GM13976 (cell line): ENCODE data around the gene CALML4.

Experiments used
- DNase-seq: peaks from one replicate; pipeline ENCODE4 v3.0.0; 2012; ENCODE audit warnings: low spot score
- in situ Hi-C: fragments of 300-500 bp; cut with MboI; formaldehyde crosslinking; loops from one replicate; pipeline ENCODE4 v1.12.0; 2022; ENCODE audit warnings: low sequenced_read_pairs, mixed read lengths, inconsistent platforms; ENCODE audit not compliant: unreplicated experiment
- TF ChIP-seq, protein P1 (sequence below): IDR thresholded peaks from 2 replicates; pipeline ENCODE4 v1.5.1; 2012; ENCODE audit warnings: borderline replicate concordance, mild to moderate bottlenecking; ENCODE audit not compliant: insufficient read depth; ENCODE audit errors: extremely low read depth, missing control alignments, control extremely low read depth

Gene CALML4, protein sequence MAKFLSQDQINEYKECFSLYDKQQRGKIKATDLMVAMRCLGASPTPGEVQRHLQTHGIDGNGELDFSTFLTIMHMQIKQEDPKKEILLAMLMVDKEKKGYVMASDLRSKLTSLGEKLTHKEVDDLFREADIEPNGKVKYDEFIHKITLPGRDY

DNA sequence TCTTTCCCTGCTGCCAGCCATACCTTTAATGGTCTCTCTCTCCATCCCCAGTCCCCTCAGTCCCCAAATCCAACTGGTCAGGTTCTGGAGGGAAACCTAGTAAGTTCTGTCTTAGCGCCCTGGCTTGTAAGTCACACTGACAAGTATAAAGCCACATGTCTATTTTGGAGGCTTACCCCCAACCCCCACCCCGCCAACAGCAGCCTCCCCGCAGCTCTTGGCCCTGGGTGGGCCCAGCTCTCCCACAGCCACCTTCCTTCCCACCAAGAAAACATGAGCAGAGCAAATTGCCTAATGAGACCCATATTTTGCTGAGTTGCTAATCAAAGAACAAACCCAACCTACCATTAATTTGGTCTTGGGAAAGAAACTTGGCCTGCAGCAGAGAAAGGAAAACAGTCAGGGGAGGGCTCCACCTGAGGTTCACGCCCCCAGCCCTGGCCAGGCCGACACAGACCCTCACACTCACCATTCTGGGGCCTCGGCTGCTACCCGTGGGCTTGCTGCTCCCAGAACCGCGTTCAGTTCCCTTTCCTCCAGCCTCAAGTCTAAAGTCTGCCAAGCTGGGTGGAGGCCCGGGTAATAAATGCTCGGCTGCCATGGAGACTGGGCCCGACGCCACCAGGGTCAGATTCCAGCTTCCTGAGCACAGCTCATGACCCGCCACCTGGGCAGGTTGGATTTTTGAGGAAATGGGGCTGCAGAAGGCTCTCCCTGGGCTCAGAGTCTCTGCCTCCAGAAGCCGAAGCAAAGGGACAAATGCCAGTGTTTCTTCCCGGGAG lies at the start of gene CALML4:
Gene CALML4, minus strand, starts transcription at position 557 of the 782 bp plus-strand sequence. Its CDS starts 85 bp downstream, at position 472.
- in situ Hi-C loops: no loop called here
- no peak for DNase-seq
- TF ChIP-seq, protein P1, sequence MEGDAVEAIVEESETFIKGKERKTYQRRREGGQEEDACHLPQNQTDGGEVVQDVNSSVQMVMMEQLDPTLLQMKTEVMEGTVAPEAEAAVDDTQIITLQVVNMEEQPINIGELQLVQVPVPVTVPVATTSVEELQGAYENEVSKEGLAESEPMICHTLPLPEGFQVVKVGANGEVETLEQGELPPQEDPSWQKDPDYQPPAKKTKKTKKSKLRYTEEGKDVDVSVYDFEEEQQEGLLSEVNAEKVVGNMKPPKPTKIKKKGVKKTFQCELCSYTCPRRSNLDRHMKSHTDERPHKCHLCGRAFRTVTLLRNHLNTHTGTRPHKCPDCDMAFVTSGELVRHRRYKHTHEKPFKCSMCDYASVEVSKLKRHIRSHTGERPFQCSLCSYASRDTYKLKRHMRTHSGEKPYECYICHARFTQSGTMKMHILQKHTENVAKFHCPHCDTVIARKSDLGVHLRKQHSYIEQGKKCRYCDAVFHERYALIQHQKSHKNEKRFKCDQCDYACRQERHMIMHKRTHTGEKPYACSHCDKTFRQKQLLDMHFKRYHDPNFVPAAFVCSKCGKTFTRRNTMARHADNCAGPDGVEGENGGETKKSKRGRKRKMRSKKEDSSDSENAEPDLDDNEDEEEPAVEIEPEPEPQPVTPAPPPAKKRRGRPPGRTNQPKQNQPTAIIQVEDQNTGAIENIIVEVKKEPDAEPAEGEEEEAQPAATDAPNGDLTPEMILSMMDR: no peak

DNA sequence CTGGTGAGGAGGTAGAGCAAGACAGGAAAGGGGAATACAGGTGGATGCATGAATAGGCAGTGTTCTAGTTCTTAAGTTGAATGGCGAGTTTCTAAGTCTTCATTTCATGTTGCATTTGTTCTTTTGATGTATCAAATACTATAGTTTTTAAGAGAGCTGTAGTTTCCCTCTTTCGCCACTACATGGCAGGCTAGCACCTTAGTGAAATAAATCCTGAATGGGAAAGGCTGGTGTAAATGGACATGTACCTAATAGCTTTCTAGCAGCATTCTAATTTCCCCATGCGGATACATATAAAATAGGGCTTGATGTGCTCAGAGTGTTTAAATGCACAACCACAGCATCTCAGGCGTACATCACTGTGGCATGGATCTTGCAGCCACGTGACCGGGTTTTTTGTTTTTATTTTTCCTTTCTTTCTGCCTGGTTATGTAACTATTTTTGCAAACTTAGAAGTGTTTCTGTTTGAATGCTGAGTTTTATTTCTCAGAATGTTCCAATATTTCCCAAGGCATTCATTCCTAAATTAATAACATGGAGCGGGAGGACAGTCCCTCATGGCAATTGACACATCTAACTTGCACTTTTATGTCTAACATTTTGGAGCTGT lies 47.9 kb upstream of the CALML4 start:
- DNase-seq: peak; percentile 74
- in situ Hi-C loops: no loop called here
- TF ChIP-seq, protein P1: peak; percentile 83

DNA sequence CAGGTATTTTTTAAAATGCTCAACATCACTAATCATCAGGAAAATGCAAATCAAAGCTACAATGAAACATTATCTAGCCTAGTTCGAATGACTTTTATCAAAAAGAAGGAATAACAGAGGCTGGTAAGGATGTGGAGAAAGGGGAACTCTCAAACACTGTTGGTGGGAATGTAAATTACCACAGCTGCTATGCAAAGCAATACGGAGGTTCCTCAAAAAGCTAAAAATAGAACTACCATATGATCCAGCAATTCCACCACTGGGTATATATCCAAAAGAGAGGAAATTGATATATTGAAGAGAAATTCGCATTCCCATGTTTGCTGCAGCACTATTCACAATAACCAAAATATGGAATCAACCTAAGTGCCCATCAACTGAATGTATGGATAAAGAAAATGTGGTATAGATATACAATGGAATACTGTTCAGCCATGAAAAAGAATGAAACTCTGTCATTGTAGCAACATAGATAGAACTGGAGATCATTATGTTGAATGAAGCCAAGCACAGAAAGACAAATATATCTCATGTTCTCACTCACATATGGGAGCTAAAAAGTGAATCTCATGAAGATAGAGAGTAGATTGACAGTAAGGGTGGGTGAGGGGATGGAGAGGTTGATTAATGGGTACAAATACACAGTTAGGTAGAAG lies 44.1 kb upstream of the CALML4 start:
- DNase-seq: no peak
- in situ Hi-C loops: no loop called here
- TF ChIP-seq, protein P1: no peak

DNA sequence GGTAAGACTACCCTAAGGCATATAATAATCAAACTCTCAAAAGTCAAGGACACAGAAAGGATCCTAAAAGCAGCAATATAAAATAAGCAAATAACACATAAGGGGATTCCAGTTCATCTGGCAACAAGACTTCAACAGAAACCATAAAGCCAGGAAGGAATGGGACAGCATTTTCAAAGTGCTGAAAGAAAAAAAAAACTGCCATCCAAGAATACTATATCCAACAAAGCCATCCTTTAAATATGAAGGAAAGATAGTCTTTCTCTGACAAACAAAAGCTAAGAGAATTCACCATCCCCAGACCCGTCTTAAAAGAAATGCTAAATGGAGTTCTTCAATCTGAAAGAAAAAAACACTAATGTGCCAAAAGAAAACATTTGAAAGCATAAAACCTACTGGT lies 39.1 kb upstream of the CALML4 start:
- TF ChIP-seq, protein P1: no peak
- in situ Hi-C loops: no loop called here
- no peak for DNase-seq

DNA sequence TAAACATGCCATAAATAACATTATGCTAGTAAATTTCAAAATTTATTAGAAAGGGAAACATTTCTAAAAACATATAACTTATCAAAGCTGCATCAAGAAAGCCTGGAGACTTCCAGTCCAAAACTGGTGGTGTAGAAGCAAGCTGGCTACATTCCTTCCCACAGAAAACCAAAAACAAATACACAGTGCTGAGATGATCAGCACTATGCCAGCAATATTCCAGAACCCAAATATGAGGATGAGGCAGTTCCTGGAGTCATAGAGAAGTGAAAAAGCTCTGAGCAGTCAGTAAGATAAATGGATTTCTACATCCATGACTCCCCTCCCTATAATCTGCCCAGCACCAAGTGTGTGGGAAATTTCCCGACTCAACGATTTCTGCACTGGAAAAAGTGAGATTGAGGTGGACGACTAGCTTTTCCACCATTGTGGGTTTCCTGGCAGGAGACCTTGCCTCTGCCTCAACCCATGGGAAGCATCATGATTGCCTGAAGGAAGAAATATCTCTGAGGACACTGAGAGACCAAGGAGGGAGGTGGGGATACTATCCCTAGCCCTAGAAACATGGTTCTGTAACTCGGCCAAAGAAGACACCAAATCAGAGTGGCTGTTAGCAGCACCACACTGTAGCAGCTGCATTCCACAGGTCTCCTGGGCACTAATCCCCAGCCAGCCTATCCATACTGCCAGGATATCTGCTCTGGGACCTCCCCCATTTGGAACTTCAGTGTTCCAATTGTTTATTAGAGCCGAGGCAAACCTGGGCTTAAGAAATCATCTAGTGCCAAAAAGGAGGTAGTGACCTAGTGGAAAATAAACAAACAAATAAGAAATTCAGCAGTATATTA lies 36.2 kb upstream of the CALML4 start:
- no peak for DNase-seq
- in situ Hi-C loops: no loop called here
- TF ChIP-seq, protein P1: no peak

DNA sequence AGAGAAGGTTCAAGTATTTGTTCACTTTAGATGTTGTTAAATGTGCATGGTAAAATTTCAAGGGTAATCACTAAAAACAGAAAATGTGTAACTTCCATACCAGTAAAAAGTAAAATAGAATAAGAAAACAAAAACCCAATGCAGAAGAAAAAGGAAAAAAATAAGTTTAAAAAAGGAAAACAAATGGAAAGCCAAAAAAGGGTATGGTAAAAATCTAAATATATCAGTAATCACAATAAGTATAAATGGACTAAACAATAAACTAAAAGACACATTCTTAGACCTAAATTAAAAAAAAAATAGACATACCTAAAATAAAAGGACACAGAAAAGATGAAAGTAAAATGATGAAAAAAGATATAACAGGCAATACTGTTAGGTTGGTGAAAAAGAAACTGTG lies 33.9 kb upstream of the CALML4 start:
- in situ Hi-C loops: no loop called here
- DNase-seq: no peak
- TF ChIP-seq, protein P1: no peak
